ENCODE measurements around the gene HYAL3.

Gene HYAL3

DNA sequence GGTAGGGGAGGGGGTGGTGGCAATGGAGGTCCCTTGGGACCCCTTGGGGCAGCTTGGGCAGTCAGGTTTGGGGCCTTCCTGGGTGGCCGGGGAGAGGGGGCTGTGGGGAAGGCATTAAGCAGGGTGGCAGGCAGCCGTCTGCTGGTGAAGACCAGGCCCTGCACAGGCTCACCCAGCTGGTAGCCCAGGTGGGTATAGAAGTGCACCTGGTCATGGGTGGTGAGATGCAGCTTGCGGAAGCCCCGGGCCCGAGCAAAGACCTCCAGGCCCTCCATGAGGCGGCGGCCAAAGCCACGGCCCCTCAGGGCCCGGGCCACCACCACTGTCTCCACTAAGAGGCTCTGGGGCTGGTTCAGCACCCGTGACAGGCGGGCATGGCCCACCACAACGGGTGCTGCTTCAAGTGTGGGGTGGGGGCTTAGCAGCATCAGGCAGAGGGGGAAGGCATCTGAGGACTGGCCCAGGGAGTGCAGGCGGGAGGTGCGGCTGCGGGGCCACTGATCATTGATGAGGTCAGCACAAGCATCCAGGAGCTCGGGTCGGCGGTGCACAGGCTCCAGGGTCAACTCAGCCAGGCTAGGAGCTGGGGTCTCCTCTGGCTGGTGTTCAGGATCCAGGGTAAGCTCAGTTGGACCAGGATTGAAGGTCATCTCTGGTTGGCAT lies 2.4 kb downstream of the HYAL3 start:
- Histone ChIP-seq H3K9me3 (ENCODE audit: severe bottlenecking) (no peaks in the 10 kb centered on the region), H3K4me1 (ENCODE audit: insufficient read depth, poor library complexity, severe bottlenecking) (peaks cover 9% of the 10 kb centered on the region), H3K4me3 (ENCODE audit: severe bottlenecking) (no peak overlapping the region), H3K27ac (ENCODE audit: poor library complexity, severe bottlenecking) (no peak overlapping the region), H3K27me3 (ENCODE audit: insufficient read depth, poor library complexity, severe bottlenecking) (no peaks in the 10 kb centered on the region), H3K36me3 (ENCODE audit: low read depth) (no peaks in the 10 kb centered on the region)
- no peak for ATAC-seq (ENCODE audit: low read depth)
- TF ChIP-seq, protein P1, sequence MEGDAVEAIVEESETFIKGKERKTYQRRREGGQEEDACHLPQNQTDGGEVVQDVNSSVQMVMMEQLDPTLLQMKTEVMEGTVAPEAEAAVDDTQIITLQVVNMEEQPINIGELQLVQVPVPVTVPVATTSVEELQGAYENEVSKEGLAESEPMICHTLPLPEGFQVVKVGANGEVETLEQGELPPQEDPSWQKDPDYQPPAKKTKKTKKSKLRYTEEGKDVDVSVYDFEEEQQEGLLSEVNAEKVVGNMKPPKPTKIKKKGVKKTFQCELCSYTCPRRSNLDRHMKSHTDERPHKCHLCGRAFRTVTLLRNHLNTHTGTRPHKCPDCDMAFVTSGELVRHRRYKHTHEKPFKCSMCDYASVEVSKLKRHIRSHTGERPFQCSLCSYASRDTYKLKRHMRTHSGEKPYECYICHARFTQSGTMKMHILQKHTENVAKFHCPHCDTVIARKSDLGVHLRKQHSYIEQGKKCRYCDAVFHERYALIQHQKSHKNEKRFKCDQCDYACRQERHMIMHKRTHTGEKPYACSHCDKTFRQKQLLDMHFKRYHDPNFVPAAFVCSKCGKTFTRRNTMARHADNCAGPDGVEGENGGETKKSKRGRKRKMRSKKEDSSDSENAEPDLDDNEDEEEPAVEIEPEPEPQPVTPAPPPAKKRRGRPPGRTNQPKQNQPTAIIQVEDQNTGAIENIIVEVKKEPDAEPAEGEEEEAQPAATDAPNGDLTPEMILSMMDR (IDR thresholded peaks at IDR 0.05; ENCODE audit: poor library complexity, severe bottlenecking) = no peak
- no peak for DNase-seq (ENCODE audit: low spot score)

DNA sequence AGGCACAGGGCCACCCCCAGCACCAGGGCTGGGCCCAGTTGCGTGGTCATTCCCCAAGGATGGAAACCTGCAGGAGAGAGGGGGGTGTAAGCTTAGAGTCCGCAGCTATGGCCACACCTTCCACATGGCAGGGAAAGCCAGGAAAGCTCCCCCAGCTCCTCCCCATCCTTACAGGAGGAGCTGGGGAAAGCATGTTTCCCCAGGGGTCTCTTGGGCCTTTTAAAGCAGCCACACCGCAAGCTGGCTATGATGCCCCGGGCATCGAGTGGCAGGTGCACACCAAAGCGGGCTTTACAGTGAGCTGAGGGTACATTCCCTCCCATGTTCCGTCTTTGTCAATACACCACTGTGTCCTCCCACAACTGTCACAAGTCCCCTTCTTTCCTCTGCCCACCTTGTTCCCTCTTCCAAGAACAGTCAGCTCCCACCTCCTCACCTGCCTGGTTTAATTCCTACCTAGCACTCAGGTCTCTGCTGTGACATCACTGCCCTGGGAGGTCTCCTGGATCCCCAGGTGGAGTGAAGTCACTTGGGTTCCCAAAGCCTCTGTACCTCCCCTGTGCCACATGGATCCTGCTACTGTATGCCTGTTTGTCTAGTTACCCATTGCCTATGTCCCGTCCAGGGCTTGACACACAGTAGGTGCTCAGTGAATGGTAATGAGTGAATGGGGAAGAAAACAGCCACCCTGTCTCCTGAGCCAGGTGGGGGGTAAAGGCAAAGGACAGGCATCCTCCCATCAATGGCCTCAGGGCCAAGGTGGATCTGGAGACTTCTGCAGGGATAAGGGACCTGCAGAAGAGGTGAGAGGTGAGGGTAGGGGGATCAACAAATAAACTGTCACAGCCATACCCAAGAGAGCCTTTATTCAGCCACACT lies 3.4 kb downstream of the HYAL3 start:
- Histone ChIP-seq H3K4me1 (ENCODE audit: insufficient read depth, poor library complexity, severe bottlenecking) (peaks cover 9% of the 10 kb centered on the region), H3K4me3 (ENCODE audit: severe bottlenecking) (no peak overlapping the region), H3K27ac (ENCODE audit: poor library complexity, severe bottlenecking) (no peak overlapping the region), H3K36me3 (ENCODE audit: low read depth) (no peaks in the 10 kb centered on the region; the same call in 1 of the 2 replicates), H3K27me3 (ENCODE audit: insufficient read depth, poor library complexity, severe bottlenecking) (no peaks in the 10 kb centered on the region), H3K9me3 (ENCODE audit: severe bottlenecking) (no peaks in the 10 kb centered on the region)
- DNase-seq (ENCODE audit: low spot score) (no peak), ATAC-seq (ENCODE audit: low read depth) (no peak)
- TF ChIP-seq, protein P1 (IDR thresholded peaks at IDR 0.05; ENCODE audit: poor library complexity, severe bottlenecking) = no peak

DNA sequence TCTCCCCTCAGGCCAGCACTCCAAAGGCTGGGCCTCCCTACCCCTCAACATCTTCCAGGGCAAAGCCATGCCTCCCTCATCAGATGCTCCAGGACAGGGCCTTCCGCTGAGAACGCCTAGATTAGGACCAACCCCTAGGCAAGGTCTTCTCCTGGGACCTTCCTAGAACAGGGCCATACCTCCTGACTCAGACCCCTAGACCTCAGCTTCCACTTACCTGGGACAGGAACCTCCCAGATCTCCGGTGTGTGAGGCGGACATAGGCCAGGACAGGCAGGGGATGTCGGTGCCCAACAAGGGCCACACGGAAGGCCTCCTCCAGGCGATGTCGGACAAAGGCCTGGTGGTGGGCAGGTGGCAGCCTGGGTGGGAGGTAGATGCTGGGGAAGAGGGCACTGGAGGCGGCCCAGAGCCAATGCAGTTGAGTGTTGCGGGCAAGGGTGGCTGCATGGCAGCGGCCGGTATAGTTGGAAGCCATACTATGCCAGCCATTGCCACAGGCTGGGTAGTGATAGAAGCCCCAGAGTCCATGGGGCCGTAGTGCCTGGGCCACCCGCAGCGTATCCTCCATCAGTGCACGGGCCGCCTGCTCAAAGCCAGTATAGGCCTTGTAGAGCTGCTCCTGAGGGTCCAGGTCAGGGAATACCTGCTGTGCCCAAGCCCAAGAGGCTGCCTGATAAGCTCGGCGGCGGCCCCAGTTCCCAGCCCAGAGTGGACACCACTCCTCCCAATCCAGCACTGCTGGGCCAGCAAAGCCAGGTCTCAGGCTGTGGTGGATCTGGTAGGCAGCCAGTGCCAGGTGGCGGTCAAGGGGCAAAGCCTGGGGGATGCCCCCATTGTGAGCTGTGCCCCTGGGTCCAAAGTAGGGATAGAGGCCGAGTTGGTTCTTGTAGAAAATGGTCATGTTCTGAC lies 4.5 kb downstream of the HYAL3 start:
- H3K4me3 ChIP-seq (ENCODE audit: severe bottlenecking) = no peak overlapping the region
- no peak for DNase-seq (ENCODE audit: low spot score)
- TF ChIP-seq, protein P1 (IDR thresholded peaks at IDR 0.05; ENCODE audit: poor library complexity, severe bottlenecking) = no peak
- H3K27ac ChIP-seq (ENCODE audit: poor library complexity, severe bottlenecking) = no peak overlapping the region
- H3K27me3 ChIP-seq (ENCODE audit: insufficient read depth, poor library complexity, severe bottlenecking) = no peaks in the 10 kb centered on the region
- no peaks in the 10 kb centered on the region for H3K9me3 ChIP-seq (ENCODE audit: severe bottlenecking)
- peaks cover 10% of the 10 kb centered on the region for H3K36me3 ChIP-seq (ENCODE audit: low read depth)
- peaks cover under 1% of the 10 kb centered on the region for H3K4me1 ChIP-seq (ENCODE audit: insufficient read depth, poor library complexity, severe bottlenecking)
- ATAC-seq (ENCODE audit: low read depth) = no peak

DNA sequence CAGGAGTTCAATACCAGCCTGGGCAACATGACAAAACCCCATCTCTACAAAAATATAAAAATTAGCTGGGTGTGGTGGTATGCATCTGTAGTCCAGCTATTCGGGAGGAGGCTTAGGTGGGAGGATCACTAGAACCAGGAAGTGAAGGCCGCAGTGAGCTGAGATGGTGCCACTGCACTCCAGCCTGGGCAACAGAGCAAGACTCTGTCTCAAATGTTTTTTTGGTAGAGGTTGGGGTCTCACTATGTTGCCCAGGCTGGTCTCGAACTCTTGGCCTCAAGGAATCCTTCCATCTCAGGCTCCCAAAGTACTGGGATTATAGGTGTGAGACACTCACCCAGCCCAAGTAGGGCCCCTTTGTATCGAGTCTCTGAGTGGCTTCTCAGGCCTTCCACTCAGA lies 5.1 kb downstream of the HYAL3 start:
- DNase-seq (ENCODE audit: low spot score) = no peak
- Histone ChIP-seq H3K36me3 (ENCODE audit: low read depth) (peaks cover 17% of the 10 kb centered on the region), H3K27me3 (ENCODE audit: insufficient read depth, poor library complexity, severe bottlenecking) (no peaks in the 10 kb centered on the region), H3K27ac (ENCODE audit: poor library complexity, severe bottlenecking) (no peak overlapping the region), H3K4me3 (ENCODE audit: severe bottlenecking) (no peak overlapping the region), H3K4me1 (ENCODE audit: insufficient read depth, poor library complexity, severe bottlenecking) (no peaks in the 10 kb centered on the region), H3K9me3 (ENCODE audit: severe bottlenecking) (no peaks in the 10 kb centered on the region)
- ATAC-seq (ENCODE audit: low read depth) = no peak
- TF ChIP-seq, protein P1 (IDR thresholded peaks at IDR 0.05; ENCODE audit: poor library complexity, severe bottlenecking) = no peak
